Measurements from ENCODE around the gene CD44. TPM values are rescaled to one million over a fixed set of nuclear protein-coding genes. Genes with fewer than 3 reads are reported as not detected.

CD44 gene
- total RNA-seq, 6 experiments from 2014 or later, result 12.2 to 64.1 (median 22.9) TPM

DNA sequence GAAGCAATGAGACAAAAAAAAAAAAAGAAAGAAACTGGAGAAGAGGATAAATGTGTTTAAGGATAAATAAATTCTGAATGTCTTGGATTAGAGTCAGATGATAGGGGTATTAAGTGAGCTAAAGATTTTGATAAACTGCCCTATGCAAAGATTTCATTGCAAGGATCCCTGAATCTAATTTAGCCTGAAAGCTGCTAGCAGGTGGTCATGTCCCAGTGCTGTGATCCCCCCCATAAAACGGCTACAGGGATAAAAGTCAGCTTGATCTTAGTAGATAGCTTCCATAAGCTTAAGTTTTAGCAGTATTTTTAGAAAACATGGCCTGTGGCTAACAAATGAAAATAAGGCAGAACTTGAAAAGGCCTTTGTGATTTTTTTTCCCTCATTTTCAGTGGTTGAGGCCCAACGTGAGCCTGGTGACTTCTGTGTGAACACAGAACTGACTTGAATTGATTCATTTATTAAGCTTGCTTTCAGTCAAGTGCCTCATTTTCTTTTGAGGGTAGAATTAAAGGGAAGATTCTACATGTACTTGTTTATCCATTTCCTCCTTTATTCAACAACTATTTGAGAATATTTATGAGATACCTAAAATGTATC is 44.5 kb downstream of the CD44 start:
- Histone ChIP-seq H3K27ac (no peak overlapping the region), H3K4me3 (no peak overlapping the region), H3K9me3 (no peaks in the 10 kb centered on the region), H3K4me1 (no peaks in the 10 kb centered on the region), H3K36me3 (no peaks in the 10 kb centered on the region), H3K27me3 (no peaks in the 10 kb centered on the region)
- WGBS (ENCODE audit: insufficient coverage, low coverage, low lambda C conversion rate, missing lambda C conversion rate), result 55% methylated on average over 2 of the region's 2 CpGs
- no peak for TF ChIP-seq CTCF (IDR thresholded peaks at IDR 0.05)
- DNase-seq (no peak), ATAC-seq (no peak)
- intact Hi-C loops (cut with DNase I), result no loop called here

DNA sequence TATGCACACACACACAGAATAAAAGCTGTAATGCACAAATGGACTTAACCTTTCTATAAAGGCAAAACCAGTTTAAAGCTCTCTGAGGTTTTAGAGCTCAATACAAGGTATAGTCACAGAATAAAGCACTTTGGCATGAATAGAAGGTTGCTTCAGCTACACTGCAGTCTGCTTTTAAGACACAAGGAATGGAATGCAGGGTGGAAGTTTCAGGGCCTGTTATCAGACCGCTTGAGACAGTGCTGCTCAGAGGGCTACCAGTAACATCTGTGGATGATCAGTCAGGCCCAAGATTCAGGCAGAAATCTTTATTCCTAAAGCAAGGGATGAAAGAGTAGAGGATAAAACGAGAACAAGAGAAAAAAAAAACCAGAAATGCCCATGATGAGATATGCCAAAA is 46.7 kb downstream of the CD44 start:
- ATAC-seq, result no peak
- Histone ChIP-seq H3K27ac (no peak overlapping the region), H3K36me3 (no peaks in the 10 kb centered on the region), H3K4me3 (no peak overlapping the region), H3K4me1 (peaks cover 0 to under 1% (median 0%) of the 10 kb centered on the region in 4 donors), H3K27me3 (no peaks in the 10 kb centered on the region), H3K9me3 (no peaks in the 10 kb centered on the region)
- WGBS (ENCODE audit: insufficient coverage, low coverage, low lambda C conversion rate, missing lambda C conversion rate), result 55% methylated on average over 2 of the region's 2 CpGs
- DNase-seq, result no peak
- intact Hi-C loops (cut with DNase I), result no loop called here
- TF ChIP-seq CTCF (IDR thresholded peaks at IDR 0.05), result no peak
- no peak for TF ChIP-seq POLR2A (IDR thresholded peaks at IDR 0.05)

DNA sequence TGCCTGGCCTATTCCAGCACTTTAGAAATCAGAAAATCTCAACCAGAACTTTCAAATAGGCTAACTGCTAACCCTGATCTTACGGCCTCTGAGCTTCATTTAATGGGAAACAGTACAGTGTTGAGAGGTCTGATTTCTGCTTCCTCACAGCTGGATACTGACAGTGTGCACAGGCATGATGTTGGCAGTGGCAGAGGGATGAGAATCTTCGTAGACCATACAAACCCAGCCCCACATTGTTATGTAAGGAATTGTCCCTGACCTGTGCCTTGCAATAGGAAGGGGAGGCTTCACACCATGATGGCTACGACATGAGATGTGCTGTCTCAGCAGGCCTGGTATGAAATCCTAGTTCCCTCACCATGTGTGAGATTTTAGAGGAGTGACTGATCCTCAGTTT is 49.0 kb downstream of the CD44 start:
- Histone ChIP-seq H3K27ac (no peak overlapping the region), H3K27me3 (no peaks in the 10 kb centered on the region), H3K4me1 (peaks cover 0 to 21% (median 5%) of the 10 kb centered on the region in 4 donors), H3K36me3 (no peaks in the 10 kb centered on the region), H3K4me3 (no peak overlapping the region), H3K9me3 (no peaks in the 10 kb centered on the region)
- WGBS (ENCODE audit: insufficient coverage, low coverage, low lambda C conversion rate, missing lambda C conversion rate), result 69% methylated on average over 3 of the region's 3 CpGs
- no peak for TF ChIP-seq CTCF (IDR thresholded peaks at IDR 0.05)
- no peak for TF ChIP-seq POLR2A (IDR thresholded peaks at IDR 0.05)
- ATAC-seq, result no peak
- intact Hi-C loops (cut with DNase I), result no loop called here
- DNase-seq, result no peak

GRCh38 chr11:35190804-35191348 is 51.9 kb downstream of the CD44 start:
- DNase-seq, result no peak
- TF ChIP-seq CTCF (IDR thresholded peaks at IDR 0.05) (no peak), POLR2A (IDR thresholded peaks at IDR 0.05) (no peak)
- Histone ChIP-seq H3K27ac (no peak overlapping the region), H3K9me3 (no peaks in the 10 kb centered on the region), H3K27me3 (no peaks in the 10 kb centered on the region), H3K36me3 (no peaks in the 10 kb centered on the region), H3K4me3 (no peak overlapping the region), H3K4me1 (peaks cover 0 to 21% (median 5%) of the 10 kb centered on the region in 4 donors)
- WGBS (ENCODE audit: insufficient coverage, low coverage, low lambda C conversion rate, missing lambda C conversion rate), result 91% methylated on average over 6 of the region's 6 CpGs
- peak in 2 of 4 donors; percentile 43 to 51 for ATAC-seq
- intact Hi-C loops (cut with DNase I), result no loop called here

Data from right lobe of liver (tissue), 6 donors.